GM19351 (cell line): ENCODE results near the gene CDIP1.
"Not testable (repeated sequence)": the region's sequence is repeated elsewhere in the genome, so short reads cannot be mapped to it uniquely, and the experiment has no call there.

Experiments
- ATAC-seq: cut with Tn5 transposase; IDR thresholded peaks from one replicate; pipeline ENCODE4 v1.9.1; 2021; ENCODE audit warnings: mild to moderate bottlenecking, moderate library complexity; ENCODE audit not compliant: unreplicated experiment

CDIP1 gene

GRCh38 chr16:4538350-4539235 is at the start of gene CDIP1:
Gene CDIP1 (minus strand): TSS chr16:4538773. CDS start chr16:4514130, 24,643 bp downstream.
- ATAC-seq, result peak; percentile 78

DNA sequence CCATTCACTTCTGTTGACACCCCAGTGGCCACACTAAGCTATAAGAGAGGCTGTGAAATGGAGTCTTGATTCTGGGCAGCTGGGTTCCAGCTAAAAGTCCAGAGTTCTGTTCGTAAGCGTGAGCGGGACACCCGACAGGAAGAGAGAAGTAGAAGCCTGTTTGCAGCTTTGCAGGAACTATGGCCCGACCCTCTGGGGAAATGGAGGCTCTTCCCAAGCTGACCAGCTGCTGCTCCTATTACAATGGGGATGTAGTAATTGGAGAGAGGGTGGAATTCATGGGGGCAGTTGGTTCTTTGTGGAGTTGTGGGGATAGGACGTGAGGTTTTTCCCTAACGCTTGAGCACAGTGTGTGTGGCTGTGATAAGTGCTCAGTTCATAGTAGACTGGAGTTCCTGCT is 47.7 kb upstream of the CDIP1 start:
- no peak for ATAC-seq

DNA sequence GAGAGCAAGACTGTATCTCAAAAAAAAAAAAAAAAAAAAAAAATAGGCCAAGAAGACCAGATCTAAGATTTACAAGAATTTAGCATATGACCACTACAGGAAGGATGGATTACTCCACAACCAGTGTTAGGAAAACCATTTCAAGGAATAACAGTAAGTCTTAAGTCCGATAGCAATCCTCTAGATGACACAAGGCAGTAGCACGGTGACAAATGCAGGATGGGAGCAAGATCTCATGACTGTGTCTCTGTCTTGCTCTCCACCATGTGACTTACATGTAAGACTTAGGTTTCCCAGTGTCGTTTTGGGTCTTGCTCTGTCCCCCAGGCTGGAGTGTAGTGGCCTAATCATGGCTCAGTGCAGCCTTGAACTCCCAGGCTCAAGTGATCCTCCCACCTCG is 45.3 kb upstream of the CDIP1 start:
- ATAC-seq, result no peak

- ATAC-seq, result no peak
Observed at GRCh38 chr16:4580250-4580649, 41.7 kb upstream of the CDIP1 start.

- no peak for ATAC-seq
Observed at GRCh38 chr16:4578961-4579530, 40.5 kb upstream of the CDIP1 start.

DNA sequence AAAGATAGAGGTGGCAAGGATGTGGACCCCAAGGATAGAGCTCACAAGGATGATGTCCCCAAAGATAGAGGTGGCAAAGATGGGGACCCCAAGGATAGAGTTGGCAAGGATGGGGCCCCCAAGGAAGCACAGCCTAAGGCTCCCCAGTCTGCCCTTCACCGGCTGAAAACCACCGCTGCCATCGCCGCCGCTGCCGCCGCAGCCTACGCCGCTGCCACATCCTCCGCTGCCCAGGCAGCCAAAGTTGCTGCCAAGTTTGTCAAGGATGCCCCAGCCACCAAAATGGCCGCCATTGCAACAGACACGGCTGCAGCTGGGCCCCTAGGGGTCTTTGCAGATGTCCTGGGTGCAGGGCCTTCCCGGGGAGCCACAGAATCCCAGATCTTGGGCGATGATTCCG is 37.4 kb upstream of the CDIP1 start:
- no peak for ATAC-seq

DNA sequence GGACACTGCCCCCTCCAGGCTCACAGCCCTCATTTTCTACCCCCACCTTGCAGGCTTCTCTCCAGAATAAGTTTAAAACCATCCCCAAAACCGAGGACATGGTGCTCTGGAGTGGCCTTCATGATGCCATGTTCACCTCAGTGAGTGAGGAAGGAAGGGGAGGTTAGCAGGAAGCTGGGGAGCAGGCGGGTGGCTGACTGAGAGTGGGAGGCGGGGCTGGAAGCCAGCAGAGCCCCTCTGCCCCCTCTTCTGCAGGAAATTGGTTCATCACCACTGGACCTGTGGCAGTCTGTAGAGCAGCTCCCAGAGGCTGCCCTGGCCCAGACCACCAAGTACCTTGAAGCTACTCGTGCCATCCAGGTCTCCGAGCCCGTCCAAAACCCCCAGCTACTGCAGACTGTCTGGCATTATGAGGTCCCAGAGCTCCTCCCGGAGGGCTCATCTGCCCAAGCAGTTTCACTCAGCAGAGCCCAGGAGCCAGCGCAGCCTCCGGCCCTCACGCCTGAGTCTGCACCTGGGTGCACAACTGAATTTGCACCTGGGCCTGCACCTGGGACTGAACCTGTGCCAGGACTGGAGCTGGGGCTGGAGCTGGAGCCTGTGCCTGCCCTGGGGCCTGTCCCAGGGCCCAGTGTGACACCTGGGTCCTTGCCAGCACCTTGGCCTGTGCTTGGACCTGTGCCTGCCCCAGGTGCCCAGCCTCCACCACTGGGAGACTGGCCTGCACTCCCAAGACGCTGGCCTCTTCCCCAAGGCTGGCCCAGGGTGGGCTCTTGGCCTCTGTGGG is 36.5 kb upstream of the CDIP1 start:
- ATAC-seq, result no peak

GRCh38 chr16:4573926-4574325 is 35.4 kb upstream of the CDIP1 start:
- not testable (repeated sequence) for ATAC-seq

DNA sequence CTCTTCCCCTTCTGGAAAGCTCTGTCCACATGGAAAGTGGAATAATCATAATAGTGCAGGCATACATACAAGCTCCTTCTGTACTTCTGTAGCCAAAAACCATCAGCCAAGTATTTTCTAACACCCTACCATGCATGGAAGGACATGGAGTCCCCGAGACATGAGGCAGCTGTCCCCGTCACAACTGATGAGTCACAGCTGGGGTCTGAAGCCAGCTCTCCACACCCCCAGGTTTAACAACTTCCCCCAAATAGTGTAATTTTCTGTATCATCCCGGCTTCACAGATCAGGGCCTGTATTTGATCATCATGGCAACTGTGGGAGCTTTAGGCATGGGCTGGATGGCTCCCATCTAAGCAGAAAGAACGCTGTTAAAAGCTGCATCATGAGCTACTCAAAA is 34.1 kb upstream of the CDIP1 start:
- ATAC-seq, result no peak

DNA sequence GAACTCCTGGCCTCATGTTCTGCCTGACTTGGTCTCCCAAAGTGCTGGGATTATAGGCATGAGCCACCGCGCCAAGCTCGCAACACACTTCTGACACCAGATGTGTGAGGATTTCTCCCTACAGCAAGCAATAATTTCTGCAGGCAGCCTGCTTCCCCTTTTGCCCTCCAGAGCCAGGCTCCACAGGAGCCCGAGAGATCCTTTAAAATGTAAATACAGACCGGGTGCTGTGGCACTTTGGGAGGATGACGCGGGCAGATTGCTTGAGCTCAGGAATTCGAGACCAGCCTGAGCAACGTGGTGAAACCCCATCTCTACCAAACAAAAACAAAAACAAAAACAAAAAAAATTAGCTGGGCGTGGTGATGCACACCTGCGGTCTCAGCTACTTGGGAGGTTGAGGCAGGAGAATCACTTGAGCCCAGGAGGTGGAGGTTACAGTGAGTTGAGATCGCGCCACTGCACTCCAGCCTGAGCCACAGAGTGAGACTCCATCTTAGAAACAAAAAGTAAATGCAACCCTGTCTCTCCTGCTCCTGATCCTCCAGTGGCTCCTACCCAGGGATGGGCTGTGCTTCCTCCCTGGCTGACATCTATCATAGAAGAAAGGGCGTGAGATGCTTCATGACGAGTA is 32.2 kb upstream of the CDIP1 start:
- ATAC-seq, result no peak

DNA sequence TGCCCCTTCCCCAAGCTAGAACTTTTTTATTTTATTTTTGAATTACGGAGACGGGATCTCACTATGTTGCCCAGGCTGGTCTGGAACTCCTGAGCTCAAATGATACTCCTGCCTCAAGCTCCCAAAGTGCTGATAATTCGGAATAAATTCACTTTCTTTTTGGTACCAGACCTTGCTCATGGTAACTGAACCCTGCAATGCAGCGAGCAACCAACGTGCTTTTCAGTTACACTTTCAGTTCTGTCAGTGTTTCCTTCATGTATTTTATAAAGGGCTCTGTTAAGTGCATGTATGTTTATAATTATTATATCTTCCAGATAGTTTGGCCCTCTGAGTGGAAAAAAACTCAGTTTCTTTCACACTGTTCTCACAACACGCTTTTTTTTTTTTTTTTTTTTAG is 31.5 kb upstream of the CDIP1 start:
- no peak for ATAC-seq

GRCh38 chr16:4566144-4566543 is 27.6 kb upstream of the CDIP1 start:
- no peak for ATAC-seq

GRCh38 chr16:4564661-4565267 is 26.2 kb upstream of the CDIP1 start:
- ATAC-seq, result no peak

GRCh38 chr16:4561596-4561995 is 23.0 kb upstream of the CDIP1 start:
- no peak for ATAC-seq

DNA sequence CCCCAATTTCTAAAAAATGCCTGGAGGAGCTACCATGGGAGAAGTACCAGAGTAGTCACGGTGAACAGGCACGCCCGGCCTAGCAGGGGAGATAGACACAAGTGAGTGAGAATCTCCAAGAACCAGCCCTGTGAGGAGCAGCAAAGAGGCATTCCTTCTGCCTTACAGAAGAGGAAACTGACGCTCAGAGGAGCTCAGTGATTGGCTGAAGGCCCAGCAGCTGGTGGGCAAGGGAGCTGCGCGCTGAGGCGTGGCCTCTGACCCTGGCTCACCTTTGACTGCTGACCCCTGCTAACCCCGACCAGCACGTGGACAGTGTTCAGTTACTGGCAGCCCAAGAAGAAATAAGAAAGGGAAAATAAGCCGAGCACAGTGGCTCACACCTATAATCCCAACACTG is 19.4 kb upstream of the CDIP1 start:
- no peak for ATAC-seq

GRCh38 chr16:4556580-4556979 is 18.0 kb upstream of the CDIP1 start:
- no peak for ATAC-seq

GRCh38 chr16:4556112-4556511 is 17.5 kb upstream of the CDIP1 start, which contains the start of gene C16orf96:
Gene C16orf96 (plus strand): TSS chr16:4556340. CDS start chr16:4556490, 150 bp downstream.
- ATAC-seq, result no peak

DNA sequence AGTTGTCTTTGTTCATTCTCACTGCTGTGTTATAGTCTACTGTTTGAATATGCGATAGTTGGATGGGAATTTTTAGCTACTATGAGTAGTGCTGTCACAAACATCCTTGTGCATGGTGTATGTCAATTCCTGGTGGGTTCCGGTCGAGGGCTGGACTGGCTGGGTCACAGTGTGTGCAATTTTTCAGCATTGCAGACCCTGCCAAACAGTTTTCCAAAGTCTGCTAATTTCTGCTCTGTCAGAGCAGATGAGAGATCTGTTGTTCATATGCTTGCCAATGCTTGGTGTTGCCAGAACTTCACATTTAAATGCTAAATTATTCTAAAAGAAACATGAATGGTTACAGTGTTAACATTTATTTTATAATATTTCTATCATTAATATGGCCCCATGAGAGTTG is 14.0 kb upstream of the CDIP1 start:
- ATAC-seq, result no peak

DNA sequence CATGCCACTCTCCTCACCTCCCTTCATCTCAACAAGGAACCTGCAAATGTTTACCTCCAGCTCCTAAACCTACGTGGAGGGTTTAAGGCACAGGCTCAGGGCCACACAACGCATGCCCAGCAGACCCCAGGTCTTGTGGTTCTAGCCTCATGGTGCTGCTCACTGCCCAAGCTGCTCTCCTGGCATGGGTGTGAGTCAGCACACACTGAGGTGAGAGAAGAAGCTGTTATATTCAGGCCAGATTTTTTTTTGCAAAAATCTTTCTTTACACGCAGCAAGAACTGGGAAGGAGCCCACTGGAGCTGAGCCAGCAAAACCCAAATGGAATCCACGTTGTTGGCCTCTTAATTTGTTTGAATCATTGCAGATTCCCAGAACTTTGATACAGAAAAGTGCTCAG is 12.0 kb upstream of the CDIP1 start:
- no peak for ATAC-seq

- no peak for ATAC-seq
Observed at GRCh38 chr16:4548124-4548523, 9.6 kb upstream of the CDIP1 start.

DNA sequence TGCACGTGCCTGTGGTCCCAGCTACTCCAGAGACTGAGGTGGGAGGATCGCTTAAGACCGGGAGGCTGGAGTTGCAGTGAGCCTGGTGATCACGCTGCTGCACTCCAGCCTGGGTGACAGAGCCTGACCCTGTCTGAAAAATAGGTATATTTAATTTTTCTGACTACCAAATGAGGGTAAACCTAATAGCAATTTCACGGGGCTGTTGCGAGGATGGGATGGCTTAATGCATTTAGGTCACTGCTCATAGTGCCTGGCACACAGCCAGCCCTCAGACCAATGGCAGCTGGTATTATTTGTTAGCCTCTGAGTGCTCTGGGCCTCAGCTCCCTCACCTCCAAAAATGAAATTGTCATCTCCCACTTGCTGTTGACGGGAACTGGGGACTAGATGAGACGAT is 5.9 kb upstream of the CDIP1 start:
- ATAC-seq, result no peak
